WTC11 (cell line): ENCODE measurements around the gene FAN1. TPM values are rescaled to one million over a fixed set of nuclear protein-coding genes. Genes with fewer than 3 reads are reported as not detected.

Experiments used
- ATAC-seq: fragments of 200-7000 bp; cut with Tn5 transposase; 2 replicates; pipeline ENCODE4 v1.10.0; 2021; ENCODE audit warnings: mild to moderate bottlenecking, moderate library complexity
- CTCF ChIA-PET: fragments of 300-600 bp; sonication (Branson Sonifier 250); formaldehyde crosslinking; loops from one replicate; lab custom pipeline; 2021; ENCODE audit warnings: antibody characterized with exemption; lab: Charles Lee
- POLR2A ChIA-PET: fragments of 350-600 bp; sonication (Branson Sonifier 250); formaldehyde crosslinking; loops from one replicate; lab custom pipeline; 2021; ENCODE audit warnings: antibody characterized with exemption; lab: Charles Lee
- DNase-seq: peaks from one replicate; pipeline ENCODE4 v3.0.0; 2021; ENCODE audit warnings: low spot score
- H3K27ac Mint-ChIP-seq: 2 replicates; pipeline ENCODE4 v1.8.0; 2021; ENCODE audit warnings: mixed read lengths
- H3K27me3 Mint-ChIP-seq: 2 replicates; pipeline ENCODE4 v1.8.0; 2021; ENCODE audit warnings: low read depth, mild to moderate bottlenecking, moderate library complexity, mixed read lengths
- H3K36me3 Mint-ChIP-seq: 2 replicates; pipeline ENCODE4 v1.8.0; 2021; ENCODE audit warnings: mixed read lengths
- H3K4me1 Mint-ChIP-seq: 2 replicates; pipeline ENCODE4 v1.8.0; 2022; ENCODE audit warnings: mixed read lengths
- H3K4me3 Mint-ChIP-seq: 2 replicates; pipeline ENCODE4 v1.8.0; 2021; ENCODE audit warnings: mild to moderate bottlenecking, moderate library complexity, mixed read lengths
- H3K9me3 Mint-ChIP-seq: 2 replicates; pipeline ENCODE4 v1.8.0; 2021; ENCODE audit warnings: mixed read lengths
- ARID4B ChIP-seq: sonication (generic); formaldehyde crosslinking; IDR thresholded peaks from 2 replicates; pipeline ENCODE4 v1.8.0; 2023; ENCODE audit warnings: missing genetic modification reagents, mild to moderate bottlenecking, borderline replicate concordance
- CBFB ChIP-seq: sonication (generic); formaldehyde crosslinking; IDR thresholded peaks from 2 replicates; pipeline ENCODE4 v1.8.1; 2022; ENCODE audit warnings: mild to moderate bottlenecking, low read depth, missing genetic modification reagents
- E2F4 ChIP-seq: sonication (generic); formaldehyde crosslinking; IDR thresholded peaks from 2 replicates; pipeline ENCODE4 v1.8.1; 2022; ENCODE audit warnings: low read depth, mild to moderate bottlenecking, moderate library complexity, missing genetic modification reagents, borderline replicate concordance
- MXD4 ChIP-seq: fragments of 250-450 bp; sonication (Bioruptor Pico); IDR thresholded peaks from 2 replicates; pipeline ENCODE4 v1.8.0; 2021; ENCODE audit warnings: mild to moderate bottlenecking, moderate library complexity, borderline replicate concordance
- NR1H2 ChIP-seq: sonication (generic); formaldehyde crosslinking; IDR thresholded peaks from 2 replicates; pipeline ENCODE4 v1.9.0; 2021; ENCODE audit warnings: mild to moderate bottlenecking, moderate library complexity, missing genetic modification reagents
- NR3C1 ChIP-seq: sonication (generic); formaldehyde crosslinking; conservative IDR thresholded peaks from 2 replicates; pipeline ENCODE4 v1.8.1; 2023; ENCODE audit warnings: low read depth, mild to moderate bottlenecking, missing genetic modification reagents
- SMAD3 ChIP-seq: sonication (generic); formaldehyde crosslinking; IDR thresholded peaks from 2 replicates; pipeline ENCODE4 v1.8.0; 2022; ENCODE audit warnings: missing genetic modification reagents, mild to moderate bottlenecking, borderline replicate concordance
- SOX15 ChIP-seq: fragments of 250-450 bp; sonication (Bioruptor Pico); IDR thresholded peaks from 2 replicates; pipeline ENCODE4 v1.9.0; 2021; ENCODE audit warnings: mild to moderate bottlenecking
- SP1 ChIP-seq: sonication (generic); formaldehyde crosslinking; conservative IDR thresholded peaks from 2 replicates; pipeline ENCODE4 v1.8.1; 2022; ENCODE audit warnings: missing genetic modification reagents
- USF1 ChIP-seq: sonication (generic); formaldehyde crosslinking; IDR thresholded peaks from 2 replicates; pipeline ENCODE4 v1.8.0; 2022; ENCODE audit warnings: mild to moderate bottlenecking, missing genetic modification reagents
- ZNF138 ChIP-seq: sonication (generic); formaldehyde crosslinking; conservative IDR thresholded peaks from 2 replicates; pipeline ENCODE4 v1.8.1; 2022; ENCODE audit warnings: mild to moderate bottlenecking, moderate library complexity, missing genetic modification reagents
- ZNF281 ChIP-seq: sonication (generic); formaldehyde crosslinking; IDR thresholded peaks from 2 replicates; pipeline ENCODE4 v1.8.0; 2023; ENCODE audit warnings: mild to moderate bottlenecking, missing genetic modification reagents
- ZNF423 ChIP-seq: fragments of 250-450 bp; sonication (Bioruptor Pico); IDR thresholded peaks from 2 replicates; pipeline ENCODE4 v2.1.2; 2022; ENCODE audit warnings: mild to moderate bottlenecking, moderate library complexity
- total RNA-seq: library from RNA; stranded (reverse); gene quantifications from 3 replicates; pipeline ENCODE4 v1.2.3, GENCODE V29; 2021

FAN1 gene
- total RNA-seq, 1 experiment from 2014 or later, result 22.8 TPM

- TF ChIP-seq ARID4B (CRISPR knock-in tag) (no peak), SP1 (CRISPR knock-in tag) (no peak)
Observed at GRCh38 chr15:30872341-30872748, 31.4 kb upstream of the FAN1 start (continued).

GRCh38 chr15:30877070-30877469 lies 26.6 kb upstream of the FAN1 start:
- H3K4me3 Mint-ChIP-seq, result no peak overlapping the region
- H3K9me3 Mint-ChIP-seq, result peaks cover 7% of the 10 kb centered on the region; the same call in 1 of the 2 replicates
- peaks cover 3% of the 10 kb centered on the region for H3K4me1 Mint-ChIP-seq
- no peak for ATAC-seq
- POLR2A ChIA-PET, result no interaction called here
- DNase-seq, result no peak
- H3K27ac Mint-ChIP-seq, result no peak overlapping the region
- H3K36me3 Mint-ChIP-seq, result no peaks in the 10 kb centered on the region
- CTCF ChIA-PET, result interaction anchor here (1.2 kb wide), 1 partner anchor 18 kb away, joined by 5 read pairs; no protein-coding TSS in a partner anchor
- no peaks in the 10 kb centered on the region for H3K27me3 Mint-ChIP-seq
- TF ChIP-seq CBFB (CRISPR knock-in tag) (no peak), USF1 (CRISPR knock-in tag) (no peak)

GRCh38 chr15:30878515-30878914 lies 25.2 kb upstream of the FAN1 start:
- H3K27me3 Mint-ChIP-seq, result no peaks in the 10 kb centered on the region

More at GRCh38 chr15:30878515-30878914, 25.2 kb upstream of the FAN1 start:
- ATAC-seq, result no peak
- peaks cover 7% of the 10 kb centered on the region; the same call in 1 of the 2 replicates for H3K9me3 Mint-ChIP-seq
- H3K4me3 Mint-ChIP-seq, result no peak overlapping the region
- ChIA-PET POLR2A (no interaction called here), CTCF (interaction anchor here (1.2 kb wide), 1 partner anchor 251 kb away, joined by 4 read pairs; no protein-coding TSS in a partner anchor)
- peaks cover 3% of the 10 kb centered on the region for H3K4me1 Mint-ChIP-seq
- no peak overlapping the region for H3K27ac Mint-ChIP-seq
- DNase-seq, result no peak
- no peak for TF ChIP-seq ZNF281 (CRISPR knock-in tag)
- TF ChIP-seq E2F4 (CRISPR knock-in tag), result no peak
- TF ChIP-seq MXD4 (CRISPR knock-in tag), result no peak
- TF ChIP-seq USF1 (CRISPR knock-in tag), result no peak
- TF ChIP-seq ZNF138 (CRISPR knock-in tag), result no peak
- no peak for TF ChIP-seq ZNF423
- no peak for TF ChIP-seq SP1 (CRISPR knock-in tag)
- TF ChIP-seq SMAD3 (CRISPR knock-in tag), result no peak
- TF ChIP-seq NR1H2 (CRISPR knock-in tag), result no peak
- TF ChIP-seq SOX15, result no peak
- no peak for TF ChIP-seq NR3C1 (CRISPR knock-in tag)
- TF ChIP-seq, all 79 proteins: peak for 0
- H3K36me3 Mint-ChIP-seq, result no peaks in the 10 kb centered on the region
